ENCODE results near the gene PACSIN1.

DNA sequence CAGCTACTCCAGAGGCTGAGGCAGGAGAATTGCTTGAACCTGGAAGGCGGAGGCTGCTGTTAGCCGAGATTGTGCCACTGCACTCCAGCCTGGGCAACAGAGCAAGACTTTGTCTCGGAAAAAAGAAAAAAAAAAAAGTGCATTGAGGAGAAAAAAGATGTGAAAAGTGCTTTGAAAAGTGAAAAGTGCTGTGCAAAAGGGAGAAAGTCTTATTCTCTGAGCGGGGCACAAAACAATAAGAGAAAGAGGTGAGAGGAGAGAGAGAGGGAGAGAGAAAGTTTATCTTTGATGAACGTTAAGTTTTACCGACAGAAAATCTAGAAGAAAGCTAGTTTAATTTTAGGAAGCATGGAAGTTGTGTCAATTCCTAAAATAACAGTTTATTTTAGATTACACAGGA, 3.9 kb upstream of the PACSIN1 start:
- TF ChIP-seq, protein P1, sequence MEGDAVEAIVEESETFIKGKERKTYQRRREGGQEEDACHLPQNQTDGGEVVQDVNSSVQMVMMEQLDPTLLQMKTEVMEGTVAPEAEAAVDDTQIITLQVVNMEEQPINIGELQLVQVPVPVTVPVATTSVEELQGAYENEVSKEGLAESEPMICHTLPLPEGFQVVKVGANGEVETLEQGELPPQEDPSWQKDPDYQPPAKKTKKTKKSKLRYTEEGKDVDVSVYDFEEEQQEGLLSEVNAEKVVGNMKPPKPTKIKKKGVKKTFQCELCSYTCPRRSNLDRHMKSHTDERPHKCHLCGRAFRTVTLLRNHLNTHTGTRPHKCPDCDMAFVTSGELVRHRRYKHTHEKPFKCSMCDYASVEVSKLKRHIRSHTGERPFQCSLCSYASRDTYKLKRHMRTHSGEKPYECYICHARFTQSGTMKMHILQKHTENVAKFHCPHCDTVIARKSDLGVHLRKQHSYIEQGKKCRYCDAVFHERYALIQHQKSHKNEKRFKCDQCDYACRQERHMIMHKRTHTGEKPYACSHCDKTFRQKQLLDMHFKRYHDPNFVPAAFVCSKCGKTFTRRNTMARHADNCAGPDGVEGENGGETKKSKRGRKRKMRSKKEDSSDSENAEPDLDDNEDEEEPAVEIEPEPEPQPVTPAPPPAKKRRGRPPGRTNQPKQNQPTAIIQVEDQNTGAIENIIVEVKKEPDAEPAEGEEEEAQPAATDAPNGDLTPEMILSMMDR (IDR thresholded peaks at IDR 0.05): no peak
- no peak for TF ChIP-seq EZH2phosphoT487 (IDR thresholded peaks at IDR 0.05)

Measured in neural progenitor cell (in vitro differentiated cells).